Trophoblast cell (in vitro differentiated cells and primary cell): ENCODE data around the gene TRIP10.
"Not testable (repeated sequence)": the region's sequence is repeated elsewhere in the genome, so short reads cannot be mapped to it uniquely, and the experiment has no call there.

ENCODE experiments used
- DNase-seq, 2 donors: peaks; one replicate each; pipeline ENCODE4 v3.0.0-alpha.2; 2016
- H2AFZ ChIP-seq: 2 replicates; pipeline ENCODE4 v1.6.1; 2013; ENCODE audit warnings: low read length, moderate library complexity, mild to moderate bottlenecking; ENCODE audit not compliant: insufficient read depth, poor library complexity
- H2AK5ac ChIP-seq: 2 replicates; pipeline ENCODE4 v1.6.1; 2013; ENCODE audit warnings: mild to moderate bottlenecking, low read length
- H2BK120ac ChIP-seq: 2 replicates; pipeline ENCODE4 v1.6.1; 2013; ENCODE audit warnings: low read length, mild to moderate bottlenecking, moderate library complexity; ENCODE audit not compliant: insufficient read depth, poor library complexity
- H2BK12ac ChIP-seq: 2 replicates; pipeline ENCODE4 v1.6.1; 2013; ENCODE audit warnings: mild to moderate bottlenecking, low read length, moderate library complexity
- H2BK5ac ChIP-seq: 2 replicates; pipeline ENCODE4 v1.6.1; 2013; ENCODE audit warnings: low read length, low read depth, moderate library complexity, mild to moderate bottlenecking; ENCODE audit not compliant: poor library complexity
- H3K14ac ChIP-seq: 2 replicates; pipeline ENCODE4 v1.6.1; 2013; ENCODE audit warnings: mild to moderate bottlenecking, low read length
- H3K18ac ChIP-seq: 2 replicates; pipeline ENCODE4 v1.6.1; 2013; ENCODE audit warnings: mild to moderate bottlenecking, low read length
- H3K23ac ChIP-seq: 2 replicates; pipeline ENCODE4 v1.6.1; 2013; ENCODE audit warnings: low read length
- H3K27ac ChIP-seq: 2 replicates; pipeline ENCODE4 v1.5.1; 2013; ENCODE audit warnings: low read depth, mild to moderate bottlenecking, inconsistent platforms, low read length, moderate library complexity
- H3K27me3 ChIP-seq: 2 replicates; pipeline ENCODE4 v1.6.1; 2013; ENCODE audit warnings: inconsistent platforms, mild to moderate bottlenecking, low read length, moderate library complexity; ENCODE audit not compliant: insufficient read depth
- H3K36me3 ChIP-seq, 2 experiments: 1 replicate in 1 of 2; 2 replicates in 1 of 2; pipeline ENCODE4 v1.6.1; 2013; ENCODE audit warnings: low read length in 2 of 2, mild to moderate bottlenecking in 2 of 2, moderate library complexity in 1 of 2; ENCODE audit not compliant: insufficient read depth in 2 of 2, control insufficient read depth in 1 of 2
- H3K4ac ChIP-seq: 2 replicates; pipeline ENCODE4 v1.6.1; 2013; ENCODE audit warnings: low read depth, mild to moderate bottlenecking, low read length, moderate library complexity
- H3K4me1 ChIP-seq, 2 experiments: 1 replicate in 1 of 2; 2 replicates in 1 of 2; pipeline ENCODE4 v1.6.1; 2013; ENCODE audit warnings: low read length in 2 of 2, mild to moderate bottlenecking in 2 of 2, moderate library complexity in 1 of 2; ENCODE audit not compliant: insufficient read depth in 2 of 2, control insufficient read depth in 1 of 2
- H3K4me2 ChIP-seq: 2 replicates; pipeline ENCODE4 v1.6.1; 2013; ENCODE audit warnings: inconsistent platforms, mild to moderate bottlenecking, low read length, moderate library complexity
- H3K4me3 ChIP-seq: 2 replicates; pipeline ENCODE4 v1.5.1; 2013; ENCODE audit warnings: mild to moderate bottlenecking, low read depth, low read length, inconsistent platforms
- H3K79me1 ChIP-seq: one replicate; pipeline ENCODE4 v1.6.1; 2013; ENCODE audit warnings: low read length
- H3K79me2 ChIP-seq: 2 replicates; pipeline ENCODE4 v1.6.1; 2013; ENCODE audit warnings: low read length, mild to moderate bottlenecking; ENCODE audit not compliant: control insufficient read depth, insufficient read depth, poor library complexity
- H3K9ac ChIP-seq: 2 replicates; pipeline ENCODE4 v1.6.1; 2013; ENCODE audit warnings: mild to moderate bottlenecking, low read length
- H3K9me3 ChIP-seq: 2 replicates; pipeline ENCODE4 v1.6.1; 2013; ENCODE audit warnings: low read depth, mild to moderate bottlenecking, control low read depth, inconsistent platforms, low read length; ENCODE audit not compliant: insufficient read depth
- H4K12ac ChIP-seq: 2 replicates; pipeline ENCODE4 v1.6.1; 2013; ENCODE audit warnings: low read depth, mild to moderate bottlenecking, low read length, moderate library complexity
- H4K8ac ChIP-seq: 2 replicates; pipeline ENCODE4 v1.6.1; 2013; ENCODE audit warnings: low read depth, mild to moderate bottlenecking, low read length, moderate library complexity
- H4K91ac ChIP-seq: one replicate; pipeline ENCODE4 v1.6.1; 2013; ENCODE audit warnings: low read depth, mild to moderate bottlenecking, low read length, moderate library complexity
- WGBS: extraction: QIAGEN DNeasy Blood & Tissue Kit; methylation state at CpG from one replicate; pipeline ENCODE4 v1.1.7; 2013; ENCODE audit warnings: missing lambda C conversion rate; ENCODE audit not compliant: insufficient read length, insufficient coverage; ENCODE audit errors: extremely low coverage; 5-methylcytosine and 5-hydroxymethylcytosine counted together

TRIP10 gene

DNA sequence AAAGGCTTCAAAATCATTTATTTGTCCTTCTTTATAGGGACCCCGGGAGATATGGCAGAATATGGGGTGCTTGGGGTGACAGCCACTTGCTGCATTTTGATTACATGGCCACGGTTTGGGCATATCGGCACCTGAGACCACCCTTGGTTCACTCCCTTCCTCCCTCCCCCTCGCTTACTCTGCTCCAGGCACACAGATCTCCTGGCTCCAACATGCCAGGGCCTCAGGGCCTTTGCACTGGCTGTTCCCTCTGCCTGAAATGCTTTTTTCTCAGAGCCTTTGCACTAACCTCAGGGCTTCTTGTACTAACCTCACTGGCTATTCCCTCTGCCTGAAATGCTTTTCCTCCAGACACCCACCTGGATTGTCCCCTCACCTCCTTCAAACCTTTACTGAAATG, 56.8 kb downstream of the TRIP10 start:
- Histone ChIP-seq H3K18ac (no peak overlapping the region), H3K27me3 (no peaks in the 10 kb centered on the region), H3K4me1 (peaks cover 1 to 6% of the 10 kb centered on the region in 2 experiments), H3K23ac (no peak overlapping the region), H3K14ac (no peak overlapping the region), H3K4ac (no peak overlapping the region), H2BK120ac (no peak overlapping the region), H4K8ac (no peak overlapping the region), H2BK5ac (no peak overlapping the region), H3K79me2 (no peaks in the 10 kb centered on the region), H3K4me2 (no peak overlapping the region), H2AK5ac (no peak overlapping the region), H3K79me1 (peaks cover 1% of the 10 kb centered on the region), H3K27ac (no peak overlapping the region), H2AFZ (no peak overlapping the region), H3K9ac (no peak overlapping the region), H3K36me3 (no peaks in the 10 kb centered on the region), H4K12ac (no peak overlapping the region), H4K91ac (no peak overlapping the region), H3K9me3 (peaks cover 7% of the 10 kb centered on the region), H3K4me3 (no peak overlapping the region), H2BK12ac (no peak overlapping the region)
- no peak for DNase-seq
- no CpG with 5 or more reads among the region's 4 CpGs for WGBS

DNA sequence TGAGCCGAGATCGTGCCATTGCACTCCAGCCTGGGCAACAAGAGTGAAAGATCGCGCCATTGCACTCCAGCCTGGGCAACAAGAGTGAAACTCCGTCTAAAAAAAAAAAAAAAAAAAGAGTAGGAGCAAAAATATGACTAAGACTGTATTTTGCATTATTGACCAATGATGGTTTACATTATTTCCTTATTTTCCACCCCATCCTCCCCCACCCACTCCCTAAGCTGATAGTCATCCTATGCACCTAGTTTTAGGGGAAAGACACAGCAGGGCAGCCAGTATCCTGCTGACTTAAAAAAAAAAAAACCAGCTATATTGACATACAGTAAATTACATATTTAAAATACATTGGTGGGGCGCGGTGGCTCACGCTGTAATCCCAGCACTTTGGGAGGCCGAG, 58.2 kb downstream of the TRIP10 start:
- H3K9me3 ChIP-seq: peaks cover 11% of the 10 kb centered on the region
- H2BK12ac ChIP-seq: no peak overlapping the region
- H3K27ac ChIP-seq: no peak overlapping the region
- H2BK5ac ChIP-seq: no peak overlapping the region
- no peak overlapping the region for H2BK120ac ChIP-seq
- WGBS: no CpG with 5 or more reads among the region's 9 CpGs
- no peak overlapping the region for H4K91ac ChIP-seq
- no peak overlapping the region for H3K9ac ChIP-seq
- DNase-seq: no peak
- peaks cover 6% of the 10 kb centered on the region for H3K79me1 ChIP-seq
- no peaks in the 10 kb centered on the region for H3K36me3 ChIP-seq
- H3K23ac ChIP-seq: no peak overlapping the region
- H3K27me3 ChIP-seq: no peaks in the 10 kb centered on the region
- H3K79me2 ChIP-seq: no peaks in the 10 kb centered on the region
- H2AK5ac ChIP-seq: no peak overlapping the region
- H2AFZ ChIP-seq: no peak overlapping the region
- peaks cover 7 to 11% of the 10 kb centered on the region in 2 experiments for H3K4me1 ChIP-seq
- H4K12ac ChIP-seq: no peak overlapping the region
- no peak overlapping the region for H4K8ac ChIP-seq
- H3K14ac ChIP-seq: no peak overlapping the region
- no peak overlapping the region for H3K18ac ChIP-seq
- H3K4me3 ChIP-seq: no peak overlapping the region
- no peak overlapping the region for H3K4me2 ChIP-seq
- no peak overlapping the region for H3K4ac ChIP-seq

DNA sequence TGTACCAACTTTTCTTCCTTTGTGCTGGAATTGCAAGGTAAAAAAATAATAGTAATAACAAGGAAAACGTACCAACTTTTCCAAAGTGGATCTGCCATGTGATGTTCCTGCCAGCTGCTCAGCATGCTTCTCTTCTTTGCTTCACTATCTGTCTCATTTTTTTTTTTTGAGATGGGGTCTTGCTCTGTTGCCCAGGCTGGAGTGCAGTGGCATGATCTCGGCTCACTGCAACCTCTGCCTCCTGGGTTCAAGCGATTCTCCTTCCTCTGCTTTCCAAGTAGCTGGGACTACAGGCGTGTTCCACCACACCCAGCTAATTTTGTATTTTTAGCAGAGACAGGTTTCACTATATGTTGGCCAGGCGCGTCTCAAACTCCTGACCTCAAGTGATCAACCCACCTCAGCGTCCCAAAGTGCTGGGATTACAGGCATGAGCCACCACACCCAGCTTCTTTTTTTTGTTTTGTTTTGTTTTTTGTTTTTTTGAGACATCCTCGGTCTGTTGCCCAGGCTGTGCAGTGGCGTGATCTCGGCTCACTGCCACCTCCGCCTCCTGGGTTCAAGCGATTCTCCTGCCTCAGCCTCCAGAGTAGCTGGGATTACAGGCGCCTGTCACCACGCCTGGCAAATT, 60.8 kb downstream of the TRIP10 start:
- no CpG with 5 or more reads among the region's 14 CpGs for WGBS
- H3K9ac ChIP-seq, H3K23ac ChIP-seq, H2AK5ac ChIP-seq, H3K9me3 ChIP-seq, H3K4me2 ChIP-seq, H2BK12ac ChIP-seq, DNase-seq, H3K4me3 ChIP-seq, H4K8ac ChIP-seq, H4K91ac ChIP-seq, H3K79me1 ChIP-seq, H4K12ac ChIP-seq, H3K36me3 ChIP-seq, H3K79me2 ChIP-seq, H3K14ac ChIP-seq, H2BK120ac ChIP-seq, H3K27ac ChIP-seq, H2BK5ac ChIP-seq, H3K4ac ChIP-seq, H3K18ac ChIP-seq, H2AFZ ChIP-seq, H3K27me3 ChIP-seq: not testable (repeated sequence)
- peaks cover 7 to 11% of the 10 kb centered on the region in 2 experiments for H3K4me1 ChIP-seq

DNA sequence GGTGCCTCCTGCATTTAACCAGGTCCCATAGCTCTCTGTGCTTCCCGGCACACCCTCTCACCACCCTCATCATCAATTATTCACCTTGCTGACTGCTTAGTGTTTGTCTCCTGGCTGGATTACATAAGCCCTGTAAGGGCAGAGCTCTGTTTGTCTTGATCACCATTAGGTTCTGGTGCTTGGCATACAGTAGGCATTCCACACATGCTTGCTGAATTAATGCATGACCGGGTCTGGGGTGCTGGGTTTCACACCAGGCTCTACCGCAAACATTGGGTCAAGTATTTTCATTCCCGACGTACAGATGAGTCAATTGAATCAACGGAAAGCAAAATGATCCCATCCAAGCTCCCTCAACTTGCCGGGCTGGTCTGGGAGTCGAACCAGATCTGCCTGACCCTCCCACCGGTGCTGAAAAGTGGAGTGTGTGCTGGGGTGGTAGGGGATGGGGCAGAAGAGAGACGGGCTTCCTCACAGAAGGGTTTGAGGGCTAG, 61.6 kb downstream of the TRIP10 start:
- H3K14ac ChIP-seq: peak overlapping the region; percentile 73
- no peak overlapping the region for H3K27ac ChIP-seq
- H3K79me2 ChIP-seq: no peaks in the 10 kb centered on the region
- peaks cover 7 to 11% of the 10 kb centered on the region in 2 experiments for H3K4me1 ChIP-seq
- no peak overlapping the region for H2AK5ac ChIP-seq
- no peak overlapping the region for H3K4me3 ChIP-seq
- H4K12ac ChIP-seq: peak overlapping the region; percentile 47
- H4K8ac ChIP-seq: peak overlapping the region; percentile 93
- peak overlapping the region; percentile 36 for H2BK120ac ChIP-seq
- H3K9ac ChIP-seq: no peak overlapping the region
- peak overlapping the region; percentile 69 for H4K91ac ChIP-seq
- H2BK12ac ChIP-seq: peak overlapping the region; percentile 51
- DNase-seq: no peak
- no peak overlapping the region for H2BK5ac ChIP-seq
- H3K4ac ChIP-seq: peak overlapping the region; percentile 50
- H3K4me2 ChIP-seq: peak overlapping the region; percentile 32
- H3K18ac ChIP-seq: peak overlapping the region; percentile 76
- H2AFZ ChIP-seq: peak overlapping the region; percentile 89
- WGBS: no CpG with 5 or more reads among the region's 10 CpGs
- peaks cover 4% of the 10 kb centered on the region for H3K9me3 ChIP-seq
- H3K79me1 ChIP-seq: peaks cover 6% of the 10 kb centered on the region
- no peak overlapping the region for H3K23ac ChIP-seq
- no peaks in the 10 kb centered on the region for H3K27me3 ChIP-seq
- H3K36me3 ChIP-seq: no peaks in the 10 kb centered on the region
